ENCODE data around the gene TIMP3.

The TIMP3 gene

DNA sequence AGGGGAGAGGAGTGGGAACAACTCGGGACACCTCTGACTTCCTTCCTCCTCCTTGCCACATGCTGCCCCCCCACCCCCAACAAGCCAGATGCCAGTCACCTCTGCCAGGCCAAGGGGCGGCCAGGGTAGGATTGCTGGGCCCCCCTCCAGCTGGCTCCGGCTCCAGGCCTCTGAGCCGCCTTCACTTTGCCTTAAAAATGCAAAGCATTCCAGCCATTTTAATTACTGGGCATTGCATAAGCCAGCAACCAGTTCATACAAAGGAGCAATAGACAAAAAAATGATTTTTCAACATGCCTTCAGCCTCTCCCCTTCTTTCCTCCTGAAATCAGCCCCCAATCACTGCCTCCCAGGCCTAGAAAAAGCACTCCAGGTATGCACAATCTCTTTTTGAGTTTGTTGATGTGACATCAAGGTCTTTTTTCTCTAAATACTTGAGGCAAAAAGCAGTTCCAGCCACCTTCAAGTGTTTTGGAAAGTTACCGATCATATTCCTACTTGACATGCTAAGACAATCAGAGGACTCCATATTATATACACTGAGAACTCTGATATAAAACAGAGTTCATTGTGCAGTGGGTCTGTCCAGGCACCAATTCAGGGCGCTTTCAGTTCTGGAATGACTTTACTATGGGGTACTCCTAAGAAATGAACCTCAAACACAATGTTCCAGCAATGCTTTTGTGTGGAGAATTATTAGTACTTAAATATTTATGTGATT, 12.4 kb upstream of the TIMP3 start:
- FAIRE-seq, result no peak

DNA sequence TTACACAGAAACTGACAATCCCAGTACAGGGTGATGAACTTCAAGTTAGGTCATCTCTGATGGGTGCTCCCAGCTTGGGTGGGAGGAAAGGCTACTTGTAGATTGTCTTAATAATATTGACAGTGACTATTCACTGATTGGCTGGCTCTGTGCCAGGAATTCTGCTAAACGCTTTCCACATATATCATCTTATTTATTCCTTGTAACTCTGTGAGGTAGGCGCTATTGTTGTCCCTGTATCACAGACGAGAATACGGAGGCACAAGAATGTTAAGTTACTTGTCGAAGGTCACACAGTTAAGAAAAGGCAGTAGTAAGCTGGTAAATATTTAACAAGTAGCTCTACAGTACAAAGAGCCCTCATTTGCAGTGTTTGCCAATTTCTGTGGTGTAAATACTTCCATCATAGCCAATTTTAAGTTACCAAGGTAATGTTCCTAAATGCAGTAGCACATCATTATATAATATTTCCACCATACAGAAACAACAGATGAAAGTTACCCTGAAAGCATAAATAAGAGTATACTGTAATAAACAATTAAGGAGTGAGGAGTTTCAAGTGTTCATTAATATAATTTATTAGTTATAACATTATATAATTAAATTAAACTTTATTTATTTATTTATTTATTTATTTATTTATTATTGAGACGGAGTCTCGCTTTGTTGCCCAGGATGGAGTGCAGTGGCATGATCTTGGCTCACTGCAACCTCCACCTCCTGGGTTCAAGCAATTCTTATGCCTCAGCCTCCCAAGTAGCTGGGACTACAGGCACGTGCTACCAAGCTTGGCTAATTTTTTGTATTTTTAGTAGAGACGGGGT, 11.5 kb upstream of the TIMP3 start:
- FAIRE-seq, result no peak

GRCh38 chr22:32791056-32791455, 10.4 kb upstream of the TIMP3 start:
- no peak for FAIRE-seq

DNA sequence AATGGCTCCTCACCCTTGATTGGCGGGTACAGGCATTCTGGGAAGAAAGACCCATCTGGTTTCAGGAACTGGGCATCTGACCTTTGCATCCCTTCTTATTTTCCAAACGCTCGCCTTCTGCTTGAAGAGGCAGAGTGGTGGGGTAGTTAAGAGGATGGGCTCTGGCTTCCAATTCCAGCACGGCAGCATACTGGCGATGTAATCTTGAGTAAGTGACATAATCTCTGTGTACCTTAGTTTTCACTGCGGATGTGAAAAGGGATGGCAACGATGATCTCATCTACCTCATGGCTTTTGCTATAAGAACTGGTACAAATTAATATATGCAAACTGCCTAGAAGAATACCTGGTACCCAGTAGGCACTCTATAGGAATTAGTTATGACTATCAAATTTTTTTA, 10.0 kb upstream of the TIMP3 start:
- no peak for FAIRE-seq

GRCh38 chr22:32793589-32793988, 7.9 kb upstream of the TIMP3 start:
- no peak for FAIRE-seq

DNA sequence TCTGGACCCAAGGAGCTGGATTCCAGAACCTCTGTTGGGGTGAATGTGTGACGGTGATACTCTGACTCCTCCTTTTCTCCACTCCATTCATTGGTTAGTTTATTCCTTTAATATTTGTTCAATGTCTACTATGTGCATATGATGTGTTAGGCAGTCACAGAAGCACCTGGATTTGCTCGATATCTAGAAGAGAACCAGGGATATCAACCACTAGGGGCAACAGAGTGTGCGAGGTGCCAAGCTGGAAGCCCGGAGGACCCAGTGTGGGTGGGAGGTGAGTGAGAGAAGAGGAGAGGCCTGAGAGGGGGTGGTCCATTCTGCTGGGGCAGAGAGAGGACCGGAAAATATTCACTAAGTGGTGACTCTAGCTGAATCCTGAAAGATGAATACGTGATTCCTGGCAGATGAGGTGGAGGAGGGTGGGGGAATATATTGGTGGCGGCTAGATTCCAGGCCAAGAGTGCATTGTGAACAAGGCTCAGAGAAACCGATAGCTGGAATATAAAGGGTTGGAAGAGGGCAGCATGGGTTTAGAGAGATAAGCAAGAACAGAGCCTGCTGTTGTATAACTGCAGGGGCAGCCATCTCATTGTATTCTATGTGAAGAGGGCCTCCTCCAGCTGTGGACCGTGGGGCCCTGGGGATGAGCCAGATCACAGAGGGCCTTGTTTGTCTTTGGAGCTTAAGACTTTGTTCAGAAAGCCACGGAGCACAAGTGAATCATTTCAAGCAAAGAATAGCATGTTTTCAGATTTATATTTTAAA, 6.9 kb upstream of the TIMP3 start:
- no peak for FAIRE-seq

DNA sequence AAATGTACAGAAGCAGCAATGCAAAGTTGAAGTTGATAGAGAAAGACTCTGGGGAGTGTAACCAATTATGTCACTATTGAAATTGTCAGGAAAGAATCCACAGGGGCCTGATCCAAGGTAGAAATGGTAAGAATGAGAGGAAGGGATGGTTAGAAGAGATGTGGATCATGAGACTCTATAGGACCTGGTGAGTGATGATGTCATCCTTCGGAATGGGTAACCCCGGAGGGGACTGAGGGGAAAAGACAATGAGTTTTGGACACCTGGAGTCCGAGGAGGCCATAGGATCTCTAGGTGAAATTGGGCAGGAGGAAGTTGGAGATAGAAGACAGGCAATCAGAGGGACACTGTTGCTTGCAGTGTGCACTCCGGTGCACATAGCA, 6.3 kb upstream of the TIMP3 start:
- no peak for FAIRE-seq

DNA sequence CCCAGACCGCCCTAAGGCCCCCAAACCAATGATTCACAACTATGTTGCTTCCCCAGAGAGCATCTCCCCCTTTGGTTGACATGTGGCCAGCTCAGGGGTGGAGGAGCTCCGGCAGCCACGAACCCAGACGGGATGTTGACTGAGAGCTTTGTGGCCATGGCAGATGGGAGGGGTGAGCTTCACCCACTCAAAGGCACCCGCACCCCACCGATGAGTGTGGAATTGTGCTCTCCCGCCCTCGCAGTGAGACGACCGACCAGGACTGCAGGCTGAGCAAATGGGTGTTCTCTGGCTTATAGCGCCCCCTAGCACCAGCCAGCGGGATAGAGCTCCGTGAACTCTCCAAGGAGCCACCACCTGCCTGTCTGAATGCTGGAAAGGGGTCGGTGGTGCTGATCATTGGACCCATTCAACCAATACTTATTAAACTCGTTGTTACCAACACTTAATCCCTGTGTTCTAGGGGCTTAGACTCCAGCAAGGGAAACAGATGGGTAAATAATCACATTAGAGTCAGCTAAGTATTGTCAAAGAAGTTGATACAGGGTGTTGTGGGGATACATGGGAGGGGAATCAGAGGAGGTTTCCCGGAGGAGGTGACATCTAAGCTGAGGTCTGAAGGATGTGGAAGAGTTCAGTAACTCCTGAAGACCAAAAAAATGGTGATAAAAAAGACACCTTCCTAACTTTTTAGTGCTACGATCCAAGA, 4.5 kb upstream of the TIMP3 start:
- no peak for FAIRE-seq

- FAIRE-seq, result no peak
Observed at GRCh38 chr22:32799496-32799895, 2.0 kb upstream of the TIMP3 start.

DNA sequence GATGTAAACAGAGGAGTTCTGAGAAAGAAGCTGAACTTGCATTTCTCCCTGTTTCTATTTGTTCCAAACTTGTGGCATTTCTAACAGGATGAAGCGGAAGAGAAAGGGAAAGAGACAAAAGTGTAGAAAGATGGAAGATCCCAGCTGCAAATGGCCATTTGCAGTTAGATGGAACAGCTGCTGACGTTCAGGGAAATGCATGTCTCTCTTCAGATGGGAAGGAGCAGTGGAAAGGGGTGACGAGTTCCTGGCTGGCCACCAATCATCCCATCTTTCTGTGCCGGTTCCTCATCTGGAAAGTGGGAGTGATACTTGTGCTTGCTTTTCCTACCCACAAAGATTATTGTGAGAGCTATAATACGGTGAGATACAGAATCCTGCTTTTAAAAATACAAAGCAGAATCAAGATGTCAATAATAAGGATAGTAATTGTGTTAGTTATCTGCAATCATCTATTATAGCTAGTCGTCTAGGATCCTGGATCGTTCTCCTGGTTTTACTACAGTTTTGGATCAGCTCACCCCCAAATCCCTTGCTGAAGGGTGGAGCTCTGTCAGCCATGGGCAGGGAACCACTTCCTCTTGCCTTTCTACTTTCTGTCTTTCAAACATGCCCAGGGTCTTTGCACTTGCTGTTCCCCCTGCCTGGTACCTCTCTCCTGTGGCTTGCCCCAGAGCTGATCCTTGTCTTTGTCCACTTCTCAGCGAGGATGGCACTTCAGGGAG, 1.2 kb upstream of the TIMP3 start:
- FAIRE-seq, result no peak

- FAIRE-seq, result no peak
Observed at GRCh38 chr22:32800994-32801536, 440 bp upstream of the TIMP3 start.

- FAIRE-seq, result no peak
Observed at GRCh38 chr22:32802237-32802765, 796 bp downstream of the TIMP3 start.

DNA sequence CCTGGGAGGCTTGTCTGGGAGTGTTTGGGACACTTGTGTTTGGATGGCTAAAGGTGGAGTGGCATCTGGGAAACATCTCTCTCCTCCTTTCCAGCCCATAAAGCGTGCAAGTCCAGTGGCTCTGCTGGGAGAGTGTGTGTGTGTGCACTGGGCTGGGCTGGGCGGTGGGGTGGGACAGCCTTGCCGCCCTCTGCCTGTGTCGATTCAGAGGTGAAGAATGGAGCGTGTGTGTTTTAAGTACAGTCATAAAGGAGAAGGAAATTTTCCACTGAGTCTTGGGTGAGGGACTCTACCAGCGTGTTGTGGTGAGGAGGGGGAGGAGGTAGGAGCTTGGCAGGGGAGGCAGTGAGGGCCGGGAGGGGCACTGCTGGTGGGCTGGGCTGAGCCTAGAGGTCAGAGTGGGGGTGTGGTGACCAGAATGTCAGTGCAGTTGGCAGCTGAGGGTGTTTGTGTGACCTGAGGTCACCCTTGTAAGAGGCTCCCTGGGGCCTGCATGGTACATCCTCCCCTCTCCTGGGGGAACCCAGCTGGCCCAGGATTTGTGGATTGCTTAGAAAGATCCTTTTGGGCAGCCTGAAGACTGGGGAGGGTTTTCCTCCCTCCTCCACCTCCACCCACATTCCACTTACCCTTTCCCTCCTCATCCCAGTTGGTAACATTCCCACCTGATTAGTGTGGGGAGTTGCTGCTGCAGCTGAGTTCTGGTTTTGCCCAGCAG, 1.7 kb downstream of the TIMP3 start:
- FAIRE-seq, result no peak

DNA sequence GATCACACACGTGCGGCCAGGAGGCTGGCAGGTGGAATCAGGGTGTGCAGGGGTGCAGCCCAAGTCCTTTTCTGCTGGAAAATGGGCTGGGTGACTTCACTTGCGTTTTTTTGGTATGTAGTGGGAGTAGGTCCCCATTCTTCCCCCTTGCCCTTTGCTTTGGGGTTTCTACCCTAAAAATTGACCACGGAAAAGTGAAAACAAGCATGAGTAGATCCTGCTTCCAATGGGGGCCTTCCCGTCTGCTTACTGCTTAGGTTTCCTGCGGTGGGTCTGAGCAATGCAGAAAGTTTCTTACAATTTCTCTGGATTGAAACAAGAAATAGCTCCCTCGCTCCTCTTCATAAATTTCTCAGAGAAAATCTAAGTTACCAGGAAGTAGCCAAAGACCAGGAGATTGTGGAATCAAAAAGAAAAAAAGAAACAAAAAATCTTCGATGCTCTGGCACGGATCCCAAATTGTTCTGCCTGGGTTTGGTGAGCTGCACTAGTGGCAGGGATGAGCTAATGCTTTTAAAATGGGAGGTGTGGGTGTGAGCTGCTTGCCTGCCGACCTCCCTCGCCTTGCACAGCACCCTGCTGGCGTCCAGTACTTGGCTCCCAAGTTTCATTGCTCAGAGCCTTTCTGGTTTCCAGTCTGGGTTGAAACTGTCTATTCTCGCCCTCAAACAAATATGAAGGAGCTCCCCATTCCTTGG, 2.4 kb downstream of the TIMP3 start:
- FAIRE-seq, result no peak

GRCh38 chr22:32804531-32805360, 3.2 kb downstream of the TIMP3 start:
- no peak for FAIRE-seq

DNA sequence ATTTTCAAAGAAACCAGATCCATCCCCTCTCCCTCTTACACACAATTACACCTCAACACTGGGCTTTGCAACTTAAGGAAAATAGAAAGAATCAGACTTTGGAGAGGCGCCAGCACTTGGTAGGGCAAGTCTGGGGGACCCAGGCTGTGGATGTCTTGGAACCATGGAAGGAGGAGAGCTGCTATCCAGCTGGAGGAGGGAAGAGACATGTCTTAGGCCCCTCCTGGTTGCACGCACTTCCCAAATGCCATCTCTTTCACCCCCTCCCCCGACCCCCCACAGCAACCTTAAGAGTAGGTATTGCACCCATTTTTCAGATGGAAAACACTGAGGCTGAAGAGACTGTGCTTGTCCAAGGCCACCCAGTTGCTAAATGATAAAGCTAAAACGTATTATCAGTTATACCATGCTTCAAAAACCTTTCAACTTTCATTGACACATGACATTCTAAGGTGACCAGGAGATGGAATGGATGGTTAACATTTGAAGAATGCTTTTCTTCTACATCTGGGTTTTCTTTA, 3.9 kb downstream of the TIMP3 start:
- FAIRE-seq, result no peak

GRCh38 chr22:32806296-32806695, 4.8 kb downstream of the TIMP3 start:
- no peak for FAIRE-seq

GRCh38 chr22:32808038-32808445, 6.5 kb downstream of the TIMP3 start:
- FAIRE-seq, result no peak
